GM12878 (cell line): ENCODE results near the gene TMEM132C. TPM values are rescaled to one million over a fixed set of nuclear protein-coding genes. Genes with fewer than 3 reads are reported as not detected.

Experiments
- ATAC-seq: fragments of 200-7000 bp; cut with Tn5 transposase; 3 replicates; pipeline ENCODE4 v1.9.1; 2020; ENCODE audit warnings: mild to moderate bottlenecking, moderate library complexity
- BruUV-seq: library from RNA; stranded (reverse); fragments of 400-500 nt; replicated peaks from 2 replicates; lab custom pipeline; 2021; lab: Mats Ljungman, UMichigan
- CTCF ChIA-PET: fragments of 300-600 bp; sonication (Branson Sonifier 250); formaldehyde crosslinking; extraction: SDS; loops from one replicate; lab custom pipeline; 2021; ENCODE audit warnings: inconsistent platforms; lab: Yijun Ruan, JAX
- POLR2A ChIA-PET: fragments of 350-600 bp; formaldehyde crosslinking; extraction: SDS; loops from one replicate; lab custom pipeline; 2021; ENCODE audit warnings: inconsistent platforms; lab: Charles Lee
- RAD21 ChIA-PET: fragments of 300-600 bp; sonication (Branson Sonifier 250); formaldehyde crosslinking; loops from one replicate; lab custom pipeline; 2023; ENCODE audit warnings: antibody characterized with exemption; ENCODE audit not compliant: unreplicated experiment; lab: Charles Lee
- SMC1A ChIA-PET: fragments of 300-600 bp; sonication (Branson Sonifier 250); formaldehyde crosslinking; loops from one replicate; lab custom pipeline; 2023; ENCODE audit not compliant: unreplicated experiment, uncharacterized antibody; lab: Charles Lee
- DNase-seq: peaks from one replicate; pipeline ENCODE4 v3.0.0-alpha.2; 2011; ENCODE audit warnings: low read depth, low spot score
- FAIRE-seq: peaks from 3 replicates; lab custom pipeline; 2011; peaks lifted over from hg19 to GRCh38; lab: Jason Lieb, UNC
- H2AFZ ChIP-seq: 2 replicates; pipeline ENCODE4 v1.6.0; 2011; ENCODE audit warnings: low read depth, low read length, control low read depth; ENCODE audit not compliant: control insufficient read depth
- H3K27ac ChIP-seq: 2 replicates; pipeline ENCODE4 v1.5.1; 2011; ENCODE audit warnings: control low read depth; ENCODE audit not compliant: control insufficient read depth, insufficient read depth
- H3K27me3 ChIP-seq, 2 experiments: replicated peaks in 1 of 2; 2 replicates each; pipeline versions ENCODE4 v1.6.0 to v1.6.1; 2011; ENCODE audit warnings: low read length in 1 of 2; ENCODE audit not compliant: control insufficient read depth in 2 of 2, insufficient read depth in 2 of 2
- H3K36me3 ChIP-seq, 2 experiments: 2 replicates each; pipeline ENCODE4 v1.5.1; 2011; ENCODE audit warnings: low read length in 1 of 2; ENCODE audit not compliant: control insufficient read depth in 2 of 2, insufficient read depth in 2 of 2
- H3K4me1 ChIP-seq: 2 replicates; pipeline ENCODE4 v1.6.1; 2011; ENCODE audit warnings: mild to moderate bottlenecking, low read length, moderate library complexity, mixed read lengths; ENCODE audit not compliant: control insufficient read depth, insufficient read depth
- H3K4me2 ChIP-seq: 2 replicates; pipeline ENCODE4 v1.6.0; 2011; ENCODE audit warnings: control low read depth; ENCODE audit not compliant: control insufficient read depth, insufficient read depth
- H3K4me3 ChIP-seq: fragments of 200-600 bp; sonication (generic); 2 replicates; pipeline ENCODE4 v1.5.1; 2016
- H3K79me2 ChIP-seq: 2 replicates; pipeline ENCODE4 v1.6.0; 2011; ENCODE audit warnings: low read length; ENCODE audit not compliant: control insufficient read depth, insufficient read depth
- H3K9ac ChIP-seq: 2 replicates; pipeline ENCODE4 v1.8.0; 2011; ENCODE audit warnings: low read length, control low read depth, mixed read lengths; ENCODE audit not compliant: control insufficient read depth, insufficient read depth
- H3K9me3 ChIP-seq: replicated peaks from 3 replicates; pipeline ENCODE4 v1.5.1; 2011; ENCODE audit warnings: mild to moderate bottlenecking, low read length; ENCODE audit not compliant: control insufficient read depth, insufficient read depth
- H4K20me1 ChIP-seq: 2 replicates; pipeline ENCODE4 v1.6.0; 2011; ENCODE audit not compliant: control insufficient read depth, insufficient read depth
- ATF2 ChIP-seq: IDR thresholded peaks from 2 replicates; pipeline ENCODE4 v1.6.1; 2012; ENCODE audit warnings: low read length, inconsistent platforms
- BRCA1 ChIP-seq: IDR thresholded peaks from 2 replicates; pipeline ENCODE4 v1.6.1; 2011; ENCODE audit warnings: low read depth, low read length, improper control_type of control experiment
- CTCF ChIP-seq, 3 experiments: IDR thresholded peaks in 2 of 3; conservative IDR thresholded peaks in 1 of 3; 2 replicates each; pipeline ENCODE4 v1.5.1; 2011; ENCODE audit warnings: low read depth in 3 of 3, low read length in 3 of 3, mild to moderate bottlenecking in 3 of 3, control low read depth in 2 of 3, moderate library complexity in 2 of 3, inconsistent platforms in 1 of 3, mixed read lengths in 1 of 3; ENCODE audit not compliant: control insufficient read depth in 2 of 3, insufficient read depth in 1 of 3; ENCODE audit errors: extremely low read depth in 1 of 3
- JUNB ChIP-seq: IDR thresholded peaks from 2 replicates; pipeline ENCODE4 v1.6.1; 2016; ENCODE audit warnings: antibody characterized with exemption, mild to moderate bottlenecking
- MYB ChIP-seq: fragments of 150-350 bp; IDR thresholded peaks from 2 replicates; pipeline ENCODE4 v1.6.1; 2014; ENCODE audit warnings: mild to moderate bottlenecking, low read depth, low read length, borderline replicate concordance
- NFXL1 ChIP-seq: fragments of 450-650 bp; IDR thresholded peaks from 2 replicates; pipeline ENCODE4 v1.6.1; 2017; ENCODE audit warnings: antibody characterized with exemption, mild to moderate bottlenecking, borderline replicate concordance
- NR2C1 ChIP-seq: fragments of 450-650 bp; IDR thresholded peaks from 2 replicates; pipeline ENCODE4 v1.6.1; 2017; ENCODE audit warnings: antibody characterized with exemption, mild to moderate bottlenecking, moderate library complexity
- POLR2A ChIP-seq: IDR thresholded peaks from 2 replicates; pipeline ENCODE4 v1.6.1; 2011; ENCODE audit warnings: low read depth, mild to moderate bottlenecking, low read length
- RAD51 ChIP-seq: fragments of 450-650 bp; IDR thresholded peaks from 2 replicates; pipeline ENCODE4 v1.6.1; 2016; ENCODE audit warnings: moderate library complexity, mild to moderate bottlenecking, inconsistent platforms
- SRF ChIP-seq, 2 experiments: IDR thresholded peaks; 2 replicates each; pipeline ENCODE4 v1.6.1; 2011; ENCODE audit warnings: low read depth in 2 of 2, low read length in 2 of 2, mild to moderate bottlenecking in 1 of 2, moderate library complexity in 1 of 2
- TARDBP ChIP-seq: IDR thresholded peaks from 2 replicates; pipeline ENCODE4 v1.6.1; 2016; ENCODE audit warnings: borderline replicate concordance
- TCF7 ChIP-seq: IDR thresholded peaks from 2 replicates; pipeline ENCODE4 v1.6.1; 2014; ENCODE audit warnings: antibody characterized with exemption, borderline replicate concordance
- WGBS: methylation state at CpG from one replicate; pipeline ENCODE4 v1.1.6; 2016; ENCODE audit warnings: low lambda C conversion rate; ENCODE audit not compliant: insufficient replicate concordance, insufficient coverage; ENCODE audit errors: missing lambda C conversion rate; 5-methylcytosine and 5-hydroxymethylcytosine counted together
- in situ Hi-C: fragments of 300-500 bp; cut with MboI; formaldehyde crosslinking; loops from 9 replicates; pipeline ENCODE4 v1.14.3; 2018; ENCODE audit warnings: mixed read lengths
- intact Hi-C: fragments of 100-400 bp; cut with micrococcal nuclease; formaldehyde crosslinking; loops from one replicate; pipeline ENCODE4 v1.14.2; 2022; ENCODE audit not compliant: unreplicated experiment
- polyA plus RNA-seq, 11 experiments: library from polyadenylated mRNA; depleted of rRNA in 4 of 11; unstranded in 6 of 11; stranded (reverse) in 5 of 11; fragments of >200 nt; fragmentation: Nextera tagmentation in 4 of 11; fragmentation: Illumina TruSeq in 1 of 11; extraction: Ambion mirVana in 4 of 11; extraction: Trizol in 1 of 11; gene quantifications; 1 replicate in 1 of 11; 2 replicates in 10 of 11; pipeline versions ENCODE4 v1.2.1 to v1.2.3, GENCODE V29; 2011 to 2016; ENCODE audit warnings: inconsistent platforms in 2 of 11, missing spikeins in 2 of 11, low read depth in 1 of 11
- total RNA-seq, 4 experiments: library from RNA; depleted of rRNA in 3 of 4; stranded (reverse); fragments of >200 nt in 3 of 4; fragmentation: Illumina TruSeq in 1 of 4; extraction: Trizol in 1 of 4; gene quantifications; 2 replicates each; pipeline versions ENCODE4 v1.2.1 to v1.2.3, GENCODE V29; 2013 to 2021

The TMEM132C gene
- total and polyA plus RNA-seq, 10 of the 15 experiments (the other 5 are each of a cell fraction or from before 2014, with no cell fraction given) = not detected

GRCh38 chr12:128671528-128672042 lies 404.6 kb downstream of the TMEM132C start:
- no peak overlapping the region for H2AFZ ChIP-seq
- 0 out of 3 replicates have a peak, but pooled peaks have one; percentile 38 for ATAC-seq
- H3K9ac ChIP-seq = no peak overlapping the region
- WGBS = 71% methylated on average over 5 of the region's 5 CpGs
- H3K4me2 ChIP-seq = no peak overlapping the region
- ChIA-PET RAD21 (no interaction called here), SMC1A (interaction anchor here (0.9 kb wide), 1 partner anchor 102 kb away, joined by 3 read pairs; no protein-coding TSS in a partner anchor), CTCF (no interaction called here), POLR2A (no interaction called here)
- H3K9me3 ChIP-seq = no peaks in the 10 kb centered on the region
- FAIRE-seq = no peak
- no peaks in the 10 kb centered on the region for H4K20me1 ChIP-seq
- no peaks in the 10 kb centered on the region for H3K4me1 ChIP-seq
- no TSS peak for BruUV-seq
- H3K36me3 ChIP-seq = no peaks in the 10 kb centered on the region
- intact Hi-C loops (no loop called here), in situ Hi-C loops (no loop called here)
- H3K79me2 ChIP-seq = no peaks in the 10 kb centered on the region
- TF ChIP-seq NFXL1 (no peak), CTCF (IDR thresholded peaks at IDR 0.05 in 2 of 3, conservative IDR thresholded peaks at IDR 0.05 in 1 of 3; ENCODE audit: control insufficient read depth in 2 of 3, extremely low read depth in 1 of 3, insufficient read depth in 1 of 3, low read depth in 3 of 3, low read length in 3 of 3) (peak in 2 of 3 experiments; percentile 21 to 26; a peak in 3 of 6 replicates)
- DNase-seq = no peak
- no peak overlapping the region for H3K27ac ChIP-seq
- no peaks in the 10 kb centered on the region for H3K27me3 ChIP-seq
- no peak overlapping the region for H3K4me3 ChIP-seq

GRCh38 chr12:128672428-128672827 lies 405.5 kb downstream of the TMEM132C start:
- Histone ChIP-seq H3K27ac (no peak overlapping the region), H4K20me1 (no peaks in the 10 kb centered on the region)
- CTCF ChIA-PET = no interaction called here
- TF ChIP-seq TCF7 (no peak), JUNB (no peak), TARDBP (no peak), SRF (IDR thresholded peaks at IDR 0.05; ENCODE audit: low read depth in 2 of 2, low read length in 2 of 2) (no peak), ATF2 (no peak), NR2C1 (no peak), RAD51 (no peak), MYB (no peak), BRCA1 (no peak), POLR2A (no peak)
- TF ChIP-seq, all 136 proteins: peak for 0
- BruUV-seq = no TSS peak
- FAIRE-seq (no peak), DNase-seq (no peak), ATAC-seq (no peak)
- no peak overlapping the region for H3K9ac ChIP-seq
- H3K4me3 ChIP-seq = no peak overlapping the region
- H3K9me3 ChIP-seq = no peaks in the 10 kb centered on the region
- no peaks in the 10 kb centered on the region for H3K79me2 ChIP-seq
- H3K4me1 ChIP-seq = no peaks in the 10 kb centered on the region
- RAD21 ChIA-PET = no interaction called here
- no peaks in the 10 kb centered on the region for H3K36me3 ChIP-seq
- intact Hi-C loops (no loop called here), in situ Hi-C loops (no loop called here)
- no peaks in the 10 kb centered on the region for H3K27me3 ChIP-seq
- no peak overlapping the region for H3K4me2 ChIP-seq
- SMC1A ChIA-PET = interaction anchor here (0.7 kb wide), 1 partner anchor 1996 kb away, joined by 3 read pairs; no protein-coding TSS in a partner anchor
- no peak overlapping the region for H2AFZ ChIP-seq
- POLR2A ChIA-PET = no interaction called here
